ENCODE results near the gene MSRB2.

Gene MSRB2

GRCh38 chr10:23114228-23114850 lies 19.0 kb downstream of the MSRB2 start:
- no peak for DNase-seq

GRCh38 chr10:23116486-23117205 lies 21.3 kb downstream of the MSRB2 start:
- DNase-seq, result no peak

- DNase-seq, result no peak
Measured at GRCh38 chr10:23120001-23120934, 24.9 kb downstream of the MSRB2 start.

DNA sequence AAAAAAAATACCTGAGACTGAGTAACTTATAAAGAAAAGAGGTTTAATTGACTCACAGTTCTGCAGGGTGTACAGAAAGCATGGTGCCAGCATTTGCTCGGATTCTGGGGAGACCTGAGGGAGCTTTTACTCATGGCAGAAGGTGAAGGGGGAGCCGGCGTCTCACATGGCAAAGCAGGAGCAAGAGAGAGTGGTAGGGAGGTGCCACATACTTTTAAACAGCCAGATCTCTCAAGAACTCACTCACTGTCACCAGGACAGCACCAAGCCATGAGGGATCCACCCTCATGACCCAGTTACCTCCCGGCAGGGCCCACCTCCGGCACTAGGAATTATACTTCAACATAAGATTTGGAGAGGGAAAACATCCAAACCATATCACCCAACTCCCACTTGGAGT lies 25.8 kb downstream of the MSRB2 start:
- no peak for DNase-seq

GRCh38 chr10:23136462-23136861 lies 41.1 kb downstream of the MSRB2 start:
- no peak for DNase-seq

GRCh38 chr10:23139677-23140076 lies 44.3 kb downstream of the MSRB2 start:
- DNase-seq, result no peak

GRCh38 chr10:23141995-23142394 lies 46.6 kb downstream of the MSRB2 start:
- no peak for DNase-seq

GRCh38 chr10:23146258-23146657 lies 50.9 kb downstream of the MSRB2 start:
- no peak for DNase-seq

DNA sequence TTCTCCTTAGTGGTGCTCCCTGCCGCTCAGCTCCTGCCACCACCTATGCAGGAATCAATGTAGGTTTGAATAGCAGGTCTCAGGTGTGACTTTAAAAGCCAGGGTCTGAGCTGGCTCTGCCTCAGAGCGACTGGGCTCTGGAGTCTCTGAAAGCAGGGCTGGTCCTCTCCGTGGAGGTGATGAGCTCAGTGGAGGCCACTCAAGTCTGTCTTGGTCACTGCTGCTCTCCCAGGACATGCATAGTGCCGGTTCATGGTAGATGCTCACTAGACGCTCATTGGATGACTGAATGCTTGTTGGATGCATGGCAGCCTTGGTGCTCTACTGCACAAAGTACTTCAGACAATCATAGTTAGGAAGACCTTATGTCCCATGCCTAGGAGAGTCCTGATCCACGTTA lies 51.7 kb downstream of the MSRB2 start:
- no peak for DNase-seq

GRCh38 chr10:23148214-23148613 lies 52.8 kb downstream of the MSRB2 start:
- DNase-seq, result no peak

DNA sequence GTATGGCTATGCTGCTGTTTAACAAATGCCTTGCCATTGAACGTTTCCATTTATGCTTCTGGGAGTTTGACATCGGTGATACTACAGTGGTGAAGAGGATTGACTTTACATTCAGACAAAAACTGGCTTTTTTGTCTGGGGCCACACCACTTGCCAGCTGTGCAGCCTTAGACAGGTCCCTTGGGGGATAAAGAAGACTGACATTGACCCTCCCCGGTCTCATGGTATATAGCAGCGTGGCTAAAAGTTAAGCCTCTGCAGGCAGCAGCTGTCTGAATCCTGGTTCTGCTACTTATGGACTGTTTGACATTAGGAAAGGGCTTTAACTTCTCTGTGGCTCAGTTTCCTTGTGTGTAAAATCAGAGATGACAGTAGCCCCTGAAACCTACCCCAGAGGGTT lies 54.7 kb downstream of the MSRB2 start:
- DNase-seq, result no peak

GRCh38 chr10:23150610-23151009 lies 55.2 kb downstream of the MSRB2 start:
- DNase-seq, result no peak

- no peak for DNase-seq
Measured at GRCh38 chr10:23151071-23151470, 55.7 kb downstream of the MSRB2 start.

DNA sequence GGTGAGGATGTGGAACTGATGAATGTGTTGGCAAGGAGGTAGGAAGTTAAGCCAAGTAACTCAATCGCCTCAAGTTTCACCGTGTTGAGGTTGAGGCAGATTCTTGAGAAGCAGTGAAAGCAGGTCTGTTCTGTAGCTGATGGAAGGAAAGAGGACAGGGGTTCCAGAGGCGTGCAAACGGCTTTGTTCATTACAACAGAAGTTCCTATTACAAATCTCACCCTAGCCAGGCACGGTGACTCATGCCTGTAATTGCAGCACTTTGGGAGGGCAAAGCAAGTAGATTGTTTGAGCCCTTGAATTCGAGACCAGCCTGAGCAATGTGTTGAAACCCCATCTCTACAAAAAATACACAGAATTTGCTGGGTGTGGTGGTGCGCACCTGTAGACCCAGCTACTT lies 59.8 kb downstream of the MSRB2 start:
- no peak for DNase-seq

- DNase-seq, result no peak
Measured at GRCh38 chr10:23156447-23157150, 61.2 kb downstream of the MSRB2 start.

DNA sequence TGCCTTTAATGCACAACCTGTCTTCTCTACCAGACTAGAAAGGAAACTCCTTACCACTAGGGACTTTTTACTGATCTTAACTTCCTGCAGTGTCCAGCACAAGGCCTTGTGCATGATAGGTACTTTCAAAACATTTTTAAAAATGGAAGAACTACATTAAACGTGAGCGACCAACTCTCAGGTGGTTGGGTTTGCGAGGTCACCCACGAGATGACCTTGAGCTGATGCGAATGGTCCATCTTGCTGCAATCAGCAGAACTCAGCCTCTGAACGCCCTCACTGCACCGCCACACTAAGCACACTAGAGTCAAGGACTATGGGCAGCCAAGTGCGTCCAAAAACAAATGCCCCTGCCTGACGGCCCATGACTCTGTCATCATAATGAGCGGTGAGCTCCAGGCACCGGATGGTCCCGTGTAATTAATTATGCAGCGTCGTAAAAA lies 61.9 kb downstream of the MSRB2 start:
- DNase-seq, result no peak

DNA sequence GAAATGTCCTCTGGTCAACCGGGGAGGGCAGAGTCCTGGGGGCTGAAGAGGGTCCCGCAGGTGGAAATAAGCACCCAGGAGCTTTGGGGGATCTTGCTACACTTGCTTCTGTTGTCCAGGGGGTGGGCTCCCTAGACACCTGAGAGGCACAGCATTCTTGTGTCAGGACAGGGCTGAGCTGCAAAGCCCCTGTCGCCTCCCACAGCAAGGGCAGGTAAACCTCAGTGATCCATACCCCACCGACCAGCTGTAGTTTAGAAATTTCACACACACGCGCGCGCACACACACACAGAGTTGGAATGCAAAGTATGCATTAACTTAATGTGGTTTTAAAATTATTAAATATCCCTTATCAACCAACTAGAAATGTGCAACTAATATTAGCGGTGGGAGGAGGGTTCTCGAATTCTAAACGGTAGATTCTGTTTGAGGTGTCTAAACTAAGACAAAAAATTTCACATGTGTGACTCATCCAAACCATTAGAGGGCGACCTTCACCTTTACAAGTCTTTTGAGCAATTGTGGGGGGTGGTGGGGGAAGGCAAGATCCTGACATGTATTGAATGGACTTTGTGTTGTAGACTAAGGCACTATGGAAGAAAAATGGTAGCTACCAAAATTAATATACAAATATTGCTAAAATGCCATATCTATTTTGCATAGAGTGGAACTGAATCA lies 62.5 kb downstream of the MSRB2 start:
- DNase-seq, result peak in 1 of 2 experiments; percentile 17

- peak in 1 of 2 experiments; percentile 45 for DNase-seq
Measured at GRCh38 chr10:23158370-23158769, 63.0 kb downstream of the MSRB2 start.

DNA sequence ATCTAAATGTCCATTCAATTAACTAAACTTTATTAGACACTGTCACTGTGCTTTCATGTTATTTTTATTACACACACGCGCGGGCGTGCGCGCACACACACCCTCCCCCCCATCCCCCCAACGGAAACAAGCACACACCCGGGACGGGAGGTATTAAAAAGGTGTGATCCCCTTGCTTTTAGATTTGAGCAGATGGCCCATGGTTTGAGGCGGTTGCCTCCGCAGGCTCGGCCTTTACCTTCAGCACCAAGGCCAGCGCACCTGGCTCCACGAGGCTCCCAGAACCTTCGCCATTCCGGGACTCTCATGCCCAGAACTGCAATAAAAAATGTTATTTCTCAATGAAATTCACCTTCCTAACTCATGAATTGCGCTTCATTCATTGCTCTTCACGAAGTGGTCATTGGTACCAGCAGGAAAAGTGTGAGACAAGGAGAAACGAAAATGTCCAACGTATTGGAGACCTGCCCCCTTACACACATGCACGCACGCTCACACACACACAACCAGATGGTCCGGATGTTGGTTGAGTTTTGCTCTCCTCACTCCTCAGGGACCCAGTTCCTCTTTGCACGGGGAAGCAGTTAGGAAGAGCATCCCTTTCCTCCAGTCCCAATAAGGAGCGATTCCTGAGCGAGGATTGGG lies 76.0 kb downstream of the MSRB2 start:
- no peak for DNase-seq
